Right lobe of liver (tissue), 4 donors: Measurements from ENCODE around the gene TMEM154.

Experiments
- CTCF ChIP-seq, 4 donors: fragments of 200-600 bp in 3 of 4; fragments of 450-650 bp in 1 of 4; IDR thresholded peaks; one replicate each; pipeline versions ENCODE4 v1.5.1 to v1.8.0; 2016 to 2022; ENCODE audit warnings: antibody characterized with exemption in 4 of 4, mild to moderate bottlenecking in 2 of 4
- POLR2A ChIP-seq: fragments of 450-650 bp; IDR thresholded peaks from one replicate; pipeline ENCODE4 v1.6.1; 2017; ENCODE audit warnings: antibody characterized with exemption, mild to moderate bottlenecking
- donor health status: DM: no; HTN: no; CAD: no.
- donor health status: DM: no; HTN: no; CAD: no.
- donor health status: DM: no; HTN: yes; CAD: no.

- TF ChIP-seq CTCF (IDR thresholded peaks at IDR 0.05): no peak
- no peak for TF ChIP-seq POLR2A
Observed at GRCh38 chr4:152723236-152723635, 43.4 kb upstream of the TMEM154 start.
